ENCODE measurements around the gene FEV.

The FEV gene

GRCh38 chr2:218983263-218983933 is 1.6 kb downstream of the FEV start:
- Histone ChIP-seq H3K9ac (ENCODE audit: low read depth, low read length) (no peak overlapping the region), H3K36me3 (ENCODE audit: insufficient read depth, low read length) (no peaks in the 10 kb centered on the region), H3K4me2 (ENCODE audit: insufficient read depth, low read length) (no peak overlapping the region), H3K79me2 (ENCODE audit: insufficient read depth, low read length) (no peaks in the 10 kb centered on the region), H3K27ac (ENCODE audit: low read length) (no peak overlapping the region), H3K27me3 (ENCODE audit: insufficient read depth, low read length, poor library complexity) (peaks cover 50% of the 10 kb centered on the region), H3K4me1 (ENCODE audit: insufficient read depth, low read length) (peaks cover 8% of the 10 kb centered on the region), H3K9me3 (ENCODE audit: insufficient read depth, low read length, severe bottlenecking) (no peaks in the 10 kb centered on the region), H4K20me1 (ENCODE audit: insufficient read depth, low read length) (peaks cover 17% of the 10 kb centered on the region), H2AFZ (ENCODE audit: low read depth, low read length) (no peak overlapping the region), H3K4me3 (ENCODE audit: low read depth in 1 of 2, low read length in 2 of 2) (no peak overlapping the region)
- TF ChIP-seq, protein P1, sequence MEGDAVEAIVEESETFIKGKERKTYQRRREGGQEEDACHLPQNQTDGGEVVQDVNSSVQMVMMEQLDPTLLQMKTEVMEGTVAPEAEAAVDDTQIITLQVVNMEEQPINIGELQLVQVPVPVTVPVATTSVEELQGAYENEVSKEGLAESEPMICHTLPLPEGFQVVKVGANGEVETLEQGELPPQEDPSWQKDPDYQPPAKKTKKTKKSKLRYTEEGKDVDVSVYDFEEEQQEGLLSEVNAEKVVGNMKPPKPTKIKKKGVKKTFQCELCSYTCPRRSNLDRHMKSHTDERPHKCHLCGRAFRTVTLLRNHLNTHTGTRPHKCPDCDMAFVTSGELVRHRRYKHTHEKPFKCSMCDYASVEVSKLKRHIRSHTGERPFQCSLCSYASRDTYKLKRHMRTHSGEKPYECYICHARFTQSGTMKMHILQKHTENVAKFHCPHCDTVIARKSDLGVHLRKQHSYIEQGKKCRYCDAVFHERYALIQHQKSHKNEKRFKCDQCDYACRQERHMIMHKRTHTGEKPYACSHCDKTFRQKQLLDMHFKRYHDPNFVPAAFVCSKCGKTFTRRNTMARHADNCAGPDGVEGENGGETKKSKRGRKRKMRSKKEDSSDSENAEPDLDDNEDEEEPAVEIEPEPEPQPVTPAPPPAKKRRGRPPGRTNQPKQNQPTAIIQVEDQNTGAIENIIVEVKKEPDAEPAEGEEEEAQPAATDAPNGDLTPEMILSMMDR (IDR thresholded peaks at IDR 0.05; ENCODE audit: borderline replicate concordance, extremely low read depth, low read length, poor library complexity, severe bottlenecking), result no peak
- no peak for TF ChIP-seq EZH2 (IDR thresholded peaks at IDR 0.05; ENCODE audit: borderline replicate concordance, low read depth, low read length, severe bottlenecking)
- no peak for ATAC-seq (ENCODE audit: insufficient read depth, low read depth)
- no peak for DNase-seq

- Histone ChIP-seq H3K27ac (ENCODE audit: low read length) (no peak overlapping the region), H3K9ac (ENCODE audit: low read depth, low read length) (no peak overlapping the region), H2AFZ (ENCODE audit: low read depth, low read length) (no peak overlapping the region), H3K4me2 (ENCODE audit: insufficient read depth, low read length) (no peak overlapping the region), H3K79me2 (ENCODE audit: insufficient read depth, low read length) (no peaks in the 10 kb centered on the region), H3K36me3 (ENCODE audit: insufficient read depth, low read length) (no peaks in the 10 kb centered on the region), H3K4me1 (ENCODE audit: insufficient read depth, low read length) (peaks cover 8% of the 10 kb centered on the region), H3K27me3 (ENCODE audit: insufficient read depth, low read length, poor library complexity) (peaks cover 50% of the 10 kb centered on the region), H4K20me1 (ENCODE audit: insufficient read depth, low read length) (peaks cover 17% of the 10 kb centered on the region), H3K9me3 (ENCODE audit: insufficient read depth, low read length, severe bottlenecking) (no peaks in the 10 kb centered on the region), H3K4me3 (ENCODE audit: low read depth in 1 of 2, low read length in 2 of 2) (no peak overlapping the region)
- no peak for DNase-seq
- no peak for TF ChIP-seq EZH2 (IDR thresholded peaks at IDR 0.05; ENCODE audit: borderline replicate concordance, low read depth, low read length, severe bottlenecking)
- TF ChIP-seq, protein P1 (IDR thresholded peaks at IDR 0.05; ENCODE audit: borderline replicate concordance, extremely low read depth, low read length, poor library complexity, severe bottlenecking), result no peak
- no peak for ATAC-seq (ENCODE audit: insufficient read depth, low read depth)
Measured at GRCh38 chr2:218982586-218983262, 2.3 kb downstream of the FEV start.

DNA sequence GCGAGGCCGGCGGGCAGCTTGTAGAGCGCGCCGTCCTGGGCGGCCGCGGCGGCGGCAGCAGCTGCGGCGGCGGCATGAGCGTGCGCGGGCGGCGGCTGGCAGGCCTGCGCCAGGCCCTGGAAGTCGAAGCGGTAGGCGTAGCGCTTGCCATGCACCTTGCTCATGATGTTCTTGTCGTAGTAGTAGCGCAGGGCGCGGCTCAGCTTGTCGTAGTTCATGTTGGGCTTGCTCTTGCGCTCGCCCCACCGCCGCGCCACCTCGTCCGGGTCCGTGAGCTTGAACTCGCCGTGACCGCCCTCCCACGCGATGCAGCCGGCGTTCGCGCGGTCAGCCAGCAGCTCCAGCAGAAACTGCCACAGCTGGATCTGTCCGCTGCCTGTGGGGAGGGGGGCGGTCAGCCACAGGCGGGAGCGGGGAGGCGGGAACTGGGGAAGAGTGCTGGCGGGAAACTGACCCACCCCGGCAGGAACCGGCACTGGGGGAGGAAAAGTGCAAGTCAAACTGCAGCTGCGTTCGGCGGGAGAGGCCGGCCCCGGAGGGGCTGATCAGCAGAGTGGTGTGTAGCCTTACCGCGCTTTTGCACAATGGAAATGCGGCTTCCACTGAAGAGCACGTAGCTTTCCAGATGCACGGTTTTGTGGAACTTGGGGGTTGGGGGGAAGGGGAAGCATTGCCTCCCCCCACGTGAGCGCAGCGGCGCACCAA is 3.0 kb downstream of the FEV start:
- TF ChIP-seq EZH2 (IDR thresholded peaks at IDR 0.05; ENCODE audit: borderline replicate concordance, low read depth, low read length, severe bottlenecking), result no peak
- TF ChIP-seq, protein P1 (IDR thresholded peaks at IDR 0.05; ENCODE audit: borderline replicate concordance, extremely low read depth, low read length, poor library complexity, severe bottlenecking), result no peak
- Histone ChIP-seq H3K4me2 (ENCODE audit: insufficient read depth, low read length) (no peak overlapping the region), H3K9ac (ENCODE audit: low read depth, low read length) (no peak overlapping the region), H3K9me3 (ENCODE audit: insufficient read depth, low read length, severe bottlenecking) (no peaks in the 10 kb centered on the region), H3K4me3 (ENCODE audit: low read depth in 1 of 2, low read length in 2 of 2) (no peak overlapping the region), H3K27me3 (ENCODE audit: insufficient read depth, low read length, poor library complexity) (peaks cover 44% of the 10 kb centered on the region), H3K79me2 (ENCODE audit: insufficient read depth, low read length) (no peaks in the 10 kb centered on the region), H3K27ac (ENCODE audit: low read length) (no peak overlapping the region), H3K36me3 (ENCODE audit: insufficient read depth, low read length) (no peaks in the 10 kb centered on the region), H4K20me1 (ENCODE audit: insufficient read depth, low read length) (peaks cover 17% of the 10 kb centered on the region), H2AFZ (ENCODE audit: low read depth, low read length) (no peak overlapping the region), H3K4me1 (ENCODE audit: insufficient read depth, low read length) (peaks cover 8% of the 10 kb centered on the region)
- ATAC-seq (ENCODE audit: insufficient read depth, low read depth) (no peak), DNase-seq (no peak)

Data from DND-41 (cell line).